Astrocyte (in vitro differentiated cells and primary cell): ENCODE measurements around the gene PTPRD.
"Not testable (repeated sequence)": the region's sequence is repeated elsewhere in the genome, so short reads cannot be mapped to it uniquely, and the experiment has no call there.

Experiments used
- CTCF ChIP-seq: IDR thresholded peaks from 2 replicates; pipeline ENCODE4 v1.5.1; 2011; ENCODE audit warnings: low read depth, mild to moderate bottlenecking, inconsistent platforms, low read length, moderate library complexity; ENCODE audit not compliant: insufficient read depth
- EZH2 ChIP-seq: IDR thresholded peaks from 2 replicates; pipeline ENCODE4 v1.6.1; 2012; ENCODE audit warnings: mild to moderate bottlenecking, low read length, inconsistent platforms; ENCODE audit not compliant: insufficient read depth

GRCh38 chr9:8920478-8921183 is 1692.2 kb downstream of the PTPRD start:
- TF ChIP-seq CTCF, EZH2: not testable (repeated sequence)
